Panc1 (cell line): Measurements from ENCODE around the gene NACA.

Source experiments
- POLR2AphosphoS5 ChIP-seq: IDR thresholded peaks from 2 replicates; pipeline ENCODE4 v1.6.1; 2012; ENCODE audit warnings: mild to moderate bottlenecking, low read depth, low read length, moderate library complexity
- SIN3A ChIP-seq: IDR thresholded peaks from 2 replicates; pipeline ENCODE4 v1.6.1; 2012; ENCODE audit warnings: low read depth, mild to moderate bottlenecking, low read length, moderate library complexity, borderline replicate concordance; ENCODE audit not compliant: insufficient read depth
- TF ChIP-seq, protein P1 (sequence below): fragments of 450-650 bp; IDR thresholded peaks from 2 replicates; pipeline ENCODE4 v1.5.1; 2017; ENCODE audit warnings: mild to moderate bottlenecking

- TF ChIP-seq, protein P1, sequence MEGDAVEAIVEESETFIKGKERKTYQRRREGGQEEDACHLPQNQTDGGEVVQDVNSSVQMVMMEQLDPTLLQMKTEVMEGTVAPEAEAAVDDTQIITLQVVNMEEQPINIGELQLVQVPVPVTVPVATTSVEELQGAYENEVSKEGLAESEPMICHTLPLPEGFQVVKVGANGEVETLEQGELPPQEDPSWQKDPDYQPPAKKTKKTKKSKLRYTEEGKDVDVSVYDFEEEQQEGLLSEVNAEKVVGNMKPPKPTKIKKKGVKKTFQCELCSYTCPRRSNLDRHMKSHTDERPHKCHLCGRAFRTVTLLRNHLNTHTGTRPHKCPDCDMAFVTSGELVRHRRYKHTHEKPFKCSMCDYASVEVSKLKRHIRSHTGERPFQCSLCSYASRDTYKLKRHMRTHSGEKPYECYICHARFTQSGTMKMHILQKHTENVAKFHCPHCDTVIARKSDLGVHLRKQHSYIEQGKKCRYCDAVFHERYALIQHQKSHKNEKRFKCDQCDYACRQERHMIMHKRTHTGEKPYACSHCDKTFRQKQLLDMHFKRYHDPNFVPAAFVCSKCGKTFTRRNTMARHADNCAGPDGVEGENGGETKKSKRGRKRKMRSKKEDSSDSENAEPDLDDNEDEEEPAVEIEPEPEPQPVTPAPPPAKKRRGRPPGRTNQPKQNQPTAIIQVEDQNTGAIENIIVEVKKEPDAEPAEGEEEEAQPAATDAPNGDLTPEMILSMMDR: no peak
- TF ChIP-seq POLR2AphosphoS5: no peak
- TF ChIP-seq SIN3A: no peak
Observed at GRCh38 chr12:56676851-56677580, 48.1 kb downstream of the NACA start.
